HL-60 (cell line): ENCODE measurements around the gene CDH20.

Experiments used
- GABPA ChIP-seq: IDR thresholded peaks from 2 replicates; pipeline ENCODE4 v1.6.1; 2012; ENCODE audit warnings: low read depth
- POLR2AphosphoS5 ChIP-seq: IDR thresholded peaks from 2 replicates; pipeline ENCODE4 v1.6.1; 2012; ENCODE audit warnings: low read depth
- REST ChIP-seq: IDR thresholded peaks from 2 replicates; pipeline ENCODE4 v1.6.1; 2012; ENCODE audit warnings: low read depth; ENCODE audit not compliant: insufficient replicate concordance
- SPI1 ChIP-seq: IDR thresholded peaks from 2 replicates; pipeline ENCODE4 v1.6.1; 2012; ENCODE audit warnings: low read depth, mild to moderate bottlenecking, borderline replicate concordance
- TF ChIP-seq, protein P1 (sequence below): IDR thresholded peaks from one replicate; pipeline ENCODE4 v1.5.1; 2011; ENCODE audit warnings: low read length, control low read depth, inconsistent platforms; ENCODE audit not compliant: insufficient read depth

- TF ChIP-seq, protein P1, sequence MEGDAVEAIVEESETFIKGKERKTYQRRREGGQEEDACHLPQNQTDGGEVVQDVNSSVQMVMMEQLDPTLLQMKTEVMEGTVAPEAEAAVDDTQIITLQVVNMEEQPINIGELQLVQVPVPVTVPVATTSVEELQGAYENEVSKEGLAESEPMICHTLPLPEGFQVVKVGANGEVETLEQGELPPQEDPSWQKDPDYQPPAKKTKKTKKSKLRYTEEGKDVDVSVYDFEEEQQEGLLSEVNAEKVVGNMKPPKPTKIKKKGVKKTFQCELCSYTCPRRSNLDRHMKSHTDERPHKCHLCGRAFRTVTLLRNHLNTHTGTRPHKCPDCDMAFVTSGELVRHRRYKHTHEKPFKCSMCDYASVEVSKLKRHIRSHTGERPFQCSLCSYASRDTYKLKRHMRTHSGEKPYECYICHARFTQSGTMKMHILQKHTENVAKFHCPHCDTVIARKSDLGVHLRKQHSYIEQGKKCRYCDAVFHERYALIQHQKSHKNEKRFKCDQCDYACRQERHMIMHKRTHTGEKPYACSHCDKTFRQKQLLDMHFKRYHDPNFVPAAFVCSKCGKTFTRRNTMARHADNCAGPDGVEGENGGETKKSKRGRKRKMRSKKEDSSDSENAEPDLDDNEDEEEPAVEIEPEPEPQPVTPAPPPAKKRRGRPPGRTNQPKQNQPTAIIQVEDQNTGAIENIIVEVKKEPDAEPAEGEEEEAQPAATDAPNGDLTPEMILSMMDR = no peak
- TF ChIP-seq POLR2AphosphoS5 (no peak), GABPA (no peak), REST (no peak), SPI1 (peak; percentile 58; the same call in 1 of the 2 replicates)
Observed at GRCh38 chr18:61448316-61448715, 115.1 kb downstream of the CDH20 start.
